Retina (tissue), 1 donor: ENCODE measurements around the gene IFNA1.
"Not testable (repeated sequence)": the region's sequence is repeated elsewhere in the genome, so short reads cannot be mapped to it uniquely, and the experiment has no call there.

Experiments used
- DNase-seq: peaks from one replicate; pipeline ENCODE4 v3.0.0-alpha.2; 2016

IFNA1 gene

GRCh38 chr9:21449312-21449711 is 9.1 kb downstream of the IFNA1 start:
- not testable (repeated sequence) for DNase-seq

DNA sequence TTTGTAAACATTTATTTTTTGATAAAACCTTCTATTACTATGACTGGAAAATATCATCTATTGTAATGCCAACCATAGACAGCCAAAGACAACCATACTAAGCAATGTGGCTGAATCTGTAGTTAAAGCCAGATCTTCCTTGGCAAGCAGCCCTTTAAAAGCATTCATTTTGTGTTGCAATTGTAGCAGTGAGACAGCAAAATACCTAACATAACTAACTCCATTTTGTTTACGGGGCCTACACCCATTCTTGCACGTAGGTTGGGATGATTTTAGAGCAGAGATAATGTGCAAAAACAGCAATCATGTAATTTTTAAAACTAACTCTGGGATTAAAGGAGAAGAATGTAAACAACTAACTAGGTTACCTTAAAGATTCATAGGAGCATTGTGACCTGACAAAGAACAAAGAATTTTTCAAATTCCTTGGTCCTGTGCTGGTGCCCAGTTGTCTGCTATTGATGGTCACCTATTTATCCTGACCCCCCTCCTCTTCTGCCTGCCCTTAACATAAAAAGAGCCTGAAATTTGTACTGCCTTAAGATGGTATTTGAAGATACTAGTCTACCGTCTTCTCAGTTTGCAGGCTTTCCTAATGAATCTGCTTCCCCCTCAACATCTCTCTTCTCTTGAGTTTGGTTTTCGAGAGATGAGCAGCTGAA is 10.6 kb downstream of the IFNA1 start:
- DNase-seq: no peak

DNA sequence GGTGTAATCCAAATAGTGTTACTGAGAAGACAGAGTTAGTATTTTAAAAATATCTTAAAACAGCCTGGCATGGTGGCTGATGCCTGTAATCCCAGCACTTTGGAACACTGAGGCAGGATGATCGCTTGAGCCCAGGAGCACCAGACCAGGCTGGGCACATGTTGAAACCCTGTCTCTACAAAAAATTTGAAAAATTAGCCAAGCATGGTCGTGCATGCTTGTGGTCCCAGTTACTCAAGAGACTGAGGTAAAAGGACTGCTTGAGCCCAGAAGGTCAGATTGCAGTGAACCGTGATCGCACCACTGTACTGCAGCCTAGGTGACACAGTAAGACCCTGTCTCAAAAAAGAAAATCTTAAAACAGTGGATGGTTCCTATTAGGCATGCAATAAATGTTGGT is 12.4 kb downstream of the IFNA1 start:
- no peak for DNase-seq

DNA sequence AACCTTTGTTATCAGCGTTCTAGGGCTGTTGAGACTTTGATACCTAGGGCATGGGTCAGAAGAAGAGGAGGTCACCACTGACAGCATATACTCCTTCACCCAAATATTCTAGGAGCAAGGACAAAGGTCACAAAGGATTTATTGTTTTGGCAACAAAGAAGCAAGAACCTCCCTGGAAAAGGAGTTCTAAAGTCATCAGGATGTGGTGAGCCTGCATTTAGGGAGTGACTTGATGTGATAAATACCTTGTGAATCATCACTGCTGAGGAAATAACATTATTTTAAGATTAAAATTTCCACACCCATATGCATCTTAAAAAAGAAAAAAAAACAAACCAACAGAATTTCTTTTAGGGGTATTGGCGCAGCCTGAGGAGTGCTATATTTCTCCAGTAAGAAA is 13.9 kb downstream of the IFNA1 start:
- no peak for DNase-seq

GRCh38 chr9:21455320-21455719 is 15.1 kb downstream of the IFNA1 start:
- no peak for DNase-seq

- DNase-seq: no peak
Observed at GRCh38 chr9:21461377-21461776, 21.1 kb downstream of the IFNA1 start.

GRCh38 chr9:21465138-21465537 is 24.9 kb downstream of the IFNA1 start:
- no peak for DNase-seq

DNA sequence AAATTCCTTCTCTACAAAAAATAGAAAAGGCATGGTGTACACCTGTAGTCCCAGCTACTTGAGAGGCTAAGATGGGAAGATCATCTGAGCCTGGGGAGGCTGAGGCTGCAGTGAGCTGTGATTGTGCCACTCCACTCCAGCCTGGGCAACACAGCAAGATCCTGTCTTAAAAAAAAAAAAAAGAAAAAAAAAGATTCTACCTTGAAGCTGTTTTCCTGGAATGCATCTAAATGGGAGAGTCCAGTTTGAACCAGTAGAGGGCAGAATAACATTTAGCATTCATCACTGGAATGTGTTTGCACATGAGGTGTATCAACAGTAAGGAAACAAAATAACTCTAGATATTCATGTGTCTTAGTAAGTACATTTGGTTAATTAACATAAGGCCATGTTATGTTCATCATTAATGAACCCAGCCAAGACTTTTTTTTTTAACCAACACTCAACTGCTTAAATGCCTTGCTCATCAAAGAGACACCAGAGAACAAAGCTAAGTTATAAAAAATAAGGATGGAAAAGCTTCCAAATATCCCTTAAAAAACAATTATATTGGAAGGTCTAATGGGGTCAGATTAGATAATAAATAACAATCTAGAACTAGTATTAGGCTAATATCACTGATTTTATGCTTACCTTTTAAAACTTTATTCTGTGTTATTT is 25.8 kb downstream of the IFNA1 start:
- DNase-seq: peak; percentile 30

GRCh38 chr9:21470126-21470525 is 29.9 kb downstream of the IFNA1 start:
- DNase-seq: no peak

DNA sequence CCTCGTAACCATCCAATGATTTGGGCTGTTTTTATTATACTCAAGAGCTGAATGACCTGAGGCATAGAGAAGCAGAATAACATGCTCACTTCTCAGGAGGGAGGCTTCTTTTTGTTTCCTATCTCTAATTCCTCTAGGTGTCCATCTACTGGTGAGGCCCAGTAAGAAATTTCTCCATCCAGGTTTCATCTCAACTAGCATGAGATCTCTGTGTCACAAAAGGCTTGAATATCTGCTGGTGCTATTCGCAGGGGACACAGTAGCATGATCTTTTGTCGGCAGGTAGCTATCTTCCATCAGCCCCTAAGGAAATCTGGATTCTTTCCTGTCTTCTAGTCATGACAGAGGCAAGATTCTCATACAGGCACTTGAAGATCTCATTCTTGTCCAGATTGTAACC is 33.0 kb downstream of the IFNA1 start:
- no peak for DNase-seq

DNA sequence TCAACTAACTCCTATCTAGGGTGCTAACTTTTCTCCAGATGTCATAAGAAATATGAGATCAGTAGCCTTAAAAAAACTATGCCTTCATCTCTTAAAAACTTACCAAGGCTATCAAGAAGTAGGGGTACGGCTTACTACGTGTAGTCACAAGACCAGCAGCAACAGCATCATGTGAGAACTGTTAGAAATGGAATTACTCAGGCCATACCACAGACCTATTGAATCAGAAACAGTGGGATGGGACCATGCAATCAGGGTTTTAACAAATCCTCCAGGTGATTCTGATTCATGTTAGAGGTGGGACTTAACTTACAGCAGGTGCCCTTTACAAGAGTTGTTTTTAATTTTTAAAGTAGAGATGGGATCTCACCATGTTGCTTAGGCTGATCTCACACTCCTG is 37.2 kb downstream of the IFNA1 start:
- no peak for DNase-seq

- no peak for DNase-seq
Observed at GRCh38 chr9:21479152-21479702, 39.0 kb downstream of the IFNA1 start.

GRCh38 chr9:21481470-21482056 is 41.3 kb downstream of the IFNA1 start:
- no peak for DNase-seq

DNA sequence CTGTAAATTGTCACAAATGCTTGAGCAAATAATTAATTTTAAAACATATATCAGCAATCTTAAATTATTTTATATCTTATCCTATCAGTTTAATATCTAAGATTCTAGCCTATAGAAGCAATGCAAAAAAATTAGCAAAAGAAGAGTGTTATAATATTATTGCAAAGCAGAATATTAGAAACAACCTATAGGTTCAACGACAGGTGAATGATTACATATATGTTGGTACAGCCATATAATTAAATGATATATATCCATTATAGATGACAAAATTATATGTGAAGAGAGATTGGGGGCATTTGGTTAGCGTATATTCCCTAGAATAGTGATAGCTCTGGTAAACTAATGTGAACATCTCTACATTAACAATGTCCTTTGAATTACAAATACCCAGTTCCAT is 42.0 kb downstream of the IFNA1 start, which contains the start of gene IFNE:
Gene IFNE (minus strand): TSS at position 101 of the 400 bp plus-strand sequence. CDS start 619 bp downstream, outside the sequence.
- DNase-seq: no peak
